HCT116 (cell line): ENCODE data around the gene KDM5A. TPM values are rescaled to one million over a fixed set of nuclear protein-coding genes. Genes with fewer than 3 reads are reported as not detected.

Experiments
- ATAC-seq: fragments of 200-7000 bp; cut with Tn5 transposase; 2 replicates; pipeline ENCODE4 v1.9.1; 2020; ENCODE audit warnings: mild to moderate bottlenecking, moderate library complexity
- BruUV-seq: library from RNA; stranded (reverse); fragments of 400-500 nt; replicated peaks from 2 replicates; lab custom pipeline; 2021; lab: Mats Ljungman, UMichigan
- CTCF ChIA-PET: fragments of 300-600 bp; sonication (Branson Sonifier 250); formaldehyde crosslinking; loops from one replicate; lab custom pipeline; 2021; ENCODE audit warnings: antibody characterized with exemption; lab: Charles Lee
- POLR2A ChIA-PET: fragments of 300-600, 350-600 bp; sonication (Branson Sonifier 250); formaldehyde crosslinking; loops from one replicate; lab custom pipeline; 2021; ENCODE audit warnings: antibody characterized with exemption; lab: Charles Lee
- RAD21 ChIA-PET, 2 experiments: fragments of 300-600 bp; sonication (Branson Sonifier 250); formaldehyde crosslinking; loops; one replicate each; lab custom pipeline; 2023; ENCODE audit warnings: low total read pairs in 2 of 2; ENCODE audit not compliant: uncharacterized antibody in 2 of 2, unreplicated experiment in 2 of 2, low non-redundant PET in 1 of 2; lab: Charles Lee
- DNase-seq: peaks from one replicate; pipeline ENCODE4 v3.0.0-alpha.2; 2010; ENCODE audit warnings: low read depth, low spot score
- H2AFZ ChIP-seq: fragments of 200-600 bp; shearing (Covaris generic), sonication (generic); 2 replicates; pipeline ENCODE4 v1.6.1; 2017; ENCODE audit warnings: low read depth, mixed run types, mixed read lengths, antibody characterized with exemption, low read length; ENCODE audit not compliant: poor library complexity, severe bottlenecking
- H3K27ac ChIP-seq: 2 replicates; pipeline ENCODE4 v1.5.1; 2012; ENCODE audit warnings: low read depth, low read length
- H3K27me3 ChIP-seq: fragments of 200-600 bp; sonication (generic); 2 replicates; pipeline ENCODE4 v1.6.1; 2016; ENCODE audit warnings: mixed run types, low read length, mixed read lengths; ENCODE audit not compliant: insufficient read depth
- H3K36me3 ChIP-seq, 2 experiments: fragments of 200-500 bp in 1 of 2; fragments of 200-600 bp in 1 of 2; sonication (Bioruptor generic) in 1 of 2; sonication (generic) in 1 of 2; 2 replicates each; pipeline versions ENCODE4 v1.5.1 to v1.6.1; 2014 to 2016; ENCODE audit warnings: low read length in 2 of 2, inconsistent platforms in 1 of 2, mixed read lengths in 1 of 2, mixed run types in 1 of 2; ENCODE audit not compliant: insufficient read depth in 2 of 2, control insufficient read depth in 1 of 2
- H3K4me1 ChIP-seq, 2 experiments: fragments of 200-600 bp in 1 of 2; sonication (generic) in 1 of 2; 2 replicates each; pipeline versions ENCODE4 v1.5.1 to v1.6.1; 2012 to 2017; ENCODE audit warnings: low read length in 2 of 2, inconsistent platforms in 1 of 2, mild to moderate bottlenecking in 1 of 2, mixed read lengths in 1 of 2, mixed run types in 1 of 2, moderate library complexity in 1 of 2; ENCODE audit not compliant: insufficient read depth in 2 of 2, control insufficient read depth in 1 of 2
- H3K4me2 ChIP-seq: fragments of 200-600 bp; sonication (generic); 2 replicates; pipeline ENCODE4 v1.6.1; 2017; ENCODE audit warnings: mixed run types, low read length, mixed read lengths
- H3K4me3 ChIP-seq, 2 experiments: fragments of 200-600 bp in 1 of 2; sonication (generic) in 1 of 2; replicated peaks in 1 of 2; 2 replicates each; pipeline ENCODE4 v1.5.1; 2011 to 2016; ENCODE audit warnings: low read length in 2 of 2, control low read depth in 1 of 2, low read depth in 1 of 2, mild to moderate bottlenecking in 1 of 2, mixed read lengths in 1 of 2, mixed run types in 1 of 2
- H3K79me2 ChIP-seq: fragments of 200-600 bp; sonication (generic); 2 replicates; pipeline ENCODE4 v1.6.1; 2017; ENCODE audit warnings: mild to moderate bottlenecking, mixed run types, low read length, moderate library complexity, mixed read lengths; ENCODE audit not compliant: insufficient read depth
- H3K9ac ChIP-seq: fragments of 200-600 bp; sonication (generic); 2 replicates; pipeline ENCODE4 v1.6.1; 2016; ENCODE audit warnings: low read length, mixed read lengths
- H3K9me2 ChIP-seq: fragments of 200-600 bp; sonication (generic), shearing (Covaris generic); 2 replicates; pipeline ENCODE4 v1.6.1; 2017; ENCODE audit warnings: mixed run types, mild to moderate bottlenecking, moderate library complexity; ENCODE audit not compliant: insufficient read depth
- H3K9me3 ChIP-seq, 2 experiments: fragments of 200-500 bp in 1 of 2; fragments of 200-600 bp in 1 of 2; sonication (Bioruptor generic) in 1 of 2; sonication (generic) in 1 of 2; 2 replicates each; pipeline ENCODE4 v1.6.1; 2014 to 2017; ENCODE audit warnings: low read length in 2 of 2, mixed read lengths in 2 of 2, inconsistent platforms in 1 of 2, low read depth in 1 of 2, mild to moderate bottlenecking in 1 of 2, mixed run types in 1 of 2, moderate library complexity in 1 of 2; ENCODE audit not compliant: control insufficient read depth in 1 of 2, insufficient read depth in 1 of 2
- H4K20me1 ChIP-seq: fragments of 200-600 bp; sonication (generic), shearing (Covaris generic); 2 replicates; pipeline ENCODE4 v1.6.1; 2017; ENCODE audit warnings: mixed run types, mild to moderate bottlenecking, moderate library complexity; ENCODE audit not compliant: insufficient read depth
- CBX3 ChIP-seq: IDR thresholded peaks from 2 replicates; pipeline ENCODE4 v1.6.1; 2012; ENCODE audit warnings: low read depth
- EGR1 ChIP-seq: IDR thresholded peaks from 2 replicates; pipeline ENCODE4 v1.6.1; 2012; ENCODE audit warnings: low read depth
- ELF1 ChIP-seq: IDR thresholded peaks from 2 replicates; pipeline ENCODE4 v1.6.1; 2012; ENCODE audit warnings: low read depth, borderline replicate concordance
- EZH2 ChIP-seq: fragments of 200-600 bp; sonication (generic); IDR thresholded peaks from 2 replicates; pipeline ENCODE4 v1.6.1; 2017; ENCODE audit warnings: antibody characterized with exemption, mixed run types
- FOSL1 ChIP-seq: IDR thresholded peaks from 2 replicates; pipeline ENCODE4 v1.6.1; 2012; ENCODE audit warnings: low read depth
- JUND ChIP-seq: IDR thresholded peaks from 2 replicates; pipeline ENCODE4 v1.6.1; 2012
- POLR2A ChIP-seq: IDR thresholded peaks from 2 replicates; pipeline ENCODE4 v1.7.0; 2011; ENCODE audit warnings: borderline replicate concordance; ENCODE audit not compliant: insufficient read depth, insufficient read length; ENCODE audit errors: extremely low read depth
- POLR2AphosphoS5 ChIP-seq: IDR thresholded peaks from 2 replicates; pipeline ENCODE4 v1.6.1; 2011; ENCODE audit warnings: mild to moderate bottlenecking, low read depth, low read length, moderate library complexity
- RAD21 ChIP-seq: IDR thresholded peaks from 2 replicates; pipeline ENCODE4 v1.6.1; 2012; ENCODE audit warnings: low read depth, mild to moderate bottlenecking
- SP1 ChIP-seq: IDR thresholded peaks from 2 replicates; pipeline ENCODE4 v1.6.1; 2012; ENCODE audit warnings: low read depth
- TCF7L2 ChIP-seq: IDR thresholded peaks from 2 replicates; pipeline ENCODE4 v1.7.0; 2011; ENCODE audit warnings: borderline replicate concordance, inconsistent platforms; ENCODE audit not compliant: insufficient read depth, insufficient read length; ENCODE audit errors: extremely low read depth
- YY1 ChIP-seq: IDR thresholded peaks from 2 replicates; pipeline ENCODE4 v1.6.1; 2011; ENCODE audit warnings: low read length, low read depth, moderate library complexity, mild to moderate bottlenecking; ENCODE audit not compliant: insufficient replicate concordance; ENCODE audit errors: extremely low read depth
- ZFX ChIP-seq: fragments of 450-650 bp; IDR thresholded peaks from 2 replicates; pipeline ENCODE4 v1.6.1; 2017
- ZNF274 ChIP-seq: fragments of 200-500 bp; sonication (Bioruptor generic); IDR thresholded peaks from 2 replicates; pipeline ENCODE4 v1.6.1; 2014; ENCODE audit warnings: mild to moderate bottlenecking, low read depth, low read length, inconsistent platforms
- intact Hi-C: fragments of 100-400 bp; cut with micrococcal nuclease; formaldehyde crosslinking; loops from 2 replicates; pipeline ENCODE4 v1.10.0; 2022
- total RNA-seq: library from RNA; stranded (reverse); gene quantifications from one replicate; pipeline ENCODE4 v1.2.1, GENCODE V29; 2021; ENCODE audit not compliant: unreplicated experiment
- TF ChIP-seq, protein P1 (sequence below), 3 experiments: fragments of 200-600 bp in 1 of 3; sonication (generic) in 1 of 3; IDR thresholded peaks in 2 of 3; conservative IDR thresholded peaks in 1 of 3; 2 replicates each; pipeline ENCODE4 v1.5.1; 2012 to 2017; ENCODE audit warnings: low read depth in 2 of 3, low read length in 2 of 3, antibody characterized with exemption in 1 of 3, borderline replicate concordance in 1 of 3, control low read depth in 1 of 3, mild to moderate bottlenecking in 1 of 3, mixed read lengths in 1 of 3, mixed run types in 1 of 3, moderate library complexity in 1 of 3; ENCODE audit not compliant: insufficient read depth in 1 of 3
- TF ChIP-seq, protein P2 (sequence below): IDR thresholded peaks from 2 replicates; pipeline ENCODE4 v1.6.1; 2012
- TF ChIP-seq, protein P3 (sequence below): IDR thresholded peaks from 2 replicates; pipeline ENCODE4 v1.6.1; 2012; ENCODE audit warnings: low read depth
- TF ChIP-seq, protein P4 (sequence below): IDR thresholded peaks from 2 replicates; pipeline ENCODE4 v1.6.1; 2011; ENCODE audit warnings: mild to moderate bottlenecking, low read length, moderate library complexity; ENCODE audit not compliant: insufficient replicate concordance; ENCODE audit errors: extremely low read depth

KDM5A gene
- total RNA-seq, 1 experiment from 2014 or later: 49.0 TPM

DNA sequence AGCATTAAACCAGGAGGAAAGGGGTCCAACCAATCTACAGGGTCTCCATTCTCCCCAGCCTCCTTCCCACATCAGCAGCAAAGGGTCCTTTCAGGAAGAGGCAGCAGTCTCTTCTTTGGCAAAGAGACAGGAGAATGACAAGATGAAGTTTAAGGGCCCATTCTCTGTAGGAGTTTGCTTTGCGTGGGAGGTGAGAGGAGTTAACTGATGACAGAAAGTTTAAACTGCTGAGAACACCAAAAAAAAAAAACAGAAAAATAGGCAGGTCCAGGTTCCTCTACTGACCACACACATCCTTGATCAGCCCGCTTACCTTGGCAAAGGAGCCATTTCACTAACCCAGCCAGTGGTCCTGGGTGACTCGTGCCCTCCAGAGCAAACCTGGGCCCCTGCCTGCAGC is 132.2 kb downstream of the KDM5A start:
- ChIA-PET CTCF (no interaction called here), POLR2A (no interaction called here), RAD21 (no interaction called here)
- BruUV-seq: no TSS peak
- Histone ChIP-seq H3K27ac (no peak overlapping the region), H3K9ac (no peak overlapping the region), H3K36me3 (no peaks in the 10 kb centered on the region), H4K20me1 (no peaks in the 10 kb centered on the region), H3K9me3 (no peaks in the 10 kb centered on the region), H2AFZ (no peak overlapping the region), H3K79me2 (no peaks in the 10 kb centered on the region), H3K4me1 (no peaks in the 10 kb centered on the region), H3K27me3 (peaks cover 6% of the 10 kb centered on the region; the same call in 1 of the 2 replicates), H3K4me2 (no peak overlapping the region), H3K4me3 (no peak overlapping the region), H3K9me2 (no peaks in the 10 kb centered on the region)
- DNase-seq (no peak), ATAC-seq (no peak)
- intact Hi-C loops: no loop called here
- TF ChIP-seq TCF7L2 (no peak), CBX3 (no peak), JUND (no peak), ZNF274 (no peak), FOSL1 (no peak), EZH2 (no peak), EGR1 (no peak), YY1 (no peak), POLR2AphosphoS5 (no peak), RAD21 (no peak), SP1 (no peak), ZFX (no peak), POLR2A (no peak), ELF1 (no peak)
- TF ChIP-seq, protein P1, sequence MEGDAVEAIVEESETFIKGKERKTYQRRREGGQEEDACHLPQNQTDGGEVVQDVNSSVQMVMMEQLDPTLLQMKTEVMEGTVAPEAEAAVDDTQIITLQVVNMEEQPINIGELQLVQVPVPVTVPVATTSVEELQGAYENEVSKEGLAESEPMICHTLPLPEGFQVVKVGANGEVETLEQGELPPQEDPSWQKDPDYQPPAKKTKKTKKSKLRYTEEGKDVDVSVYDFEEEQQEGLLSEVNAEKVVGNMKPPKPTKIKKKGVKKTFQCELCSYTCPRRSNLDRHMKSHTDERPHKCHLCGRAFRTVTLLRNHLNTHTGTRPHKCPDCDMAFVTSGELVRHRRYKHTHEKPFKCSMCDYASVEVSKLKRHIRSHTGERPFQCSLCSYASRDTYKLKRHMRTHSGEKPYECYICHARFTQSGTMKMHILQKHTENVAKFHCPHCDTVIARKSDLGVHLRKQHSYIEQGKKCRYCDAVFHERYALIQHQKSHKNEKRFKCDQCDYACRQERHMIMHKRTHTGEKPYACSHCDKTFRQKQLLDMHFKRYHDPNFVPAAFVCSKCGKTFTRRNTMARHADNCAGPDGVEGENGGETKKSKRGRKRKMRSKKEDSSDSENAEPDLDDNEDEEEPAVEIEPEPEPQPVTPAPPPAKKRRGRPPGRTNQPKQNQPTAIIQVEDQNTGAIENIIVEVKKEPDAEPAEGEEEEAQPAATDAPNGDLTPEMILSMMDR (IDR thresholded peaks at IDR 0.05 in 2 of 3, conservative IDR thresholded peaks at IDR 0.05 in 1 of 3; ENCODE audit: borderline replicate concordance in 1 of 3, insufficient read depth in 1 of 3, low read depth in 2 of 3, low read length in 2 of 3): no peak
- TF ChIP-seq, protein P2, sequence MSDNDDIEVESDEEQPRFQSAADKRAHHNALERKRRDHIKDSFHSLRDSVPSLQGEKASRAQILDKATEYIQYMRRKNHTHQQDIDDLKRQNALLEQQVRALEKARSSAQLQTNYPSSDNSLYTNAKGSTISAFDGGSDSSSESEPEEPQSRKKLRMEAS: no peak
- TF ChIP-seq, protein P3, sequence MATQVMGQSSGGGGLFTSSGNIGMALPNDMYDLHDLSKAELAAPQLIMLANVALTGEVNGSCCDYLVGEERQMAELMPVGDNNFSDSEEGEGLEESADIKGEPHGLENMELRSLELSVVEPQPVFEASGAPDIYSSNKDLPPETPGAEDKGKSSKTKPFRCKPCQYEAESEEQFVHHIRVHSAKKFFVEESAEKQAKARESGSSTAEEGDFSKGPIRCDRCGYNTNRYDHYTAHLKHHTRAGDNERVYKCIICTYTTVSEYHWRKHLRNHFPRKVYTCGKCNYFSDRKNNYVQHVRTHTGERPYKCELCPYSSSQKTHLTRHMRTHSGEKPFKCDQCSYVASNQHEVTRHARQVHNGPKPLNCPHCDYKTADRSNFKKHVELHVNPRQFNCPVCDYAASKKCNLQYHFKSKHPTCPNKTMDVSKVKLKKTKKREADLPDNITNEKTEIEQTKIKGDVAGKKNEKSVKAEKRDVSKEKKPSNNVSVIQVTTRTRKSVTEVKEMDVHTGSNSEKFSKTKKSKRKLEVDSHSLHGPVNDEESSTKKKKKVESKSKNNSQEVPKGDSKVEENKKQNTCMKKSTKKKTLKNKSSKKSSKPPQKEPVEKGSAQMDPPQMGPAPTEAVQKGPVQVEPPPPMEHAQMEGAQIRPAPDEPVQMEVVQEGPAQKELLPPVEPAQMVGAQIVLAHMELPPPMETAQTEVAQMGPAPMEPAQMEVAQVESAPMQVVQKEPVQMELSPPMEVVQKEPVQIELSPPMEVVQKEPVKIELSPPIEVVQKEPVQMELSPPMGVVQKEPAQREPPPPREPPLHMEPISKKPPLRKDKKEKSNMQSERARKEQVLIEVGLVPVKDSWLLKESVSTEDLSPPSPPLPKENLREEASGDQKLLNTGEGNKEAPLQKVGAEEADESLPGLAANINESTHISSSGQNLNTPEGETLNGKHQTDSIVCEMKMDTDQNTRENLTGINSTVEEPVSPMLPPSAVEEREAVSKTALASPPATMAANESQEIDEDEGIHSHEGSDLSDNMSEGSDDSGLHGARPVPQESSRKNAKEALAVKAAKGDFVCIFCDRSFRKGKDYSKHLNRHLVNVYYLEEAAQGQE: no peak
- TF ChIP-seq, protein P4, sequence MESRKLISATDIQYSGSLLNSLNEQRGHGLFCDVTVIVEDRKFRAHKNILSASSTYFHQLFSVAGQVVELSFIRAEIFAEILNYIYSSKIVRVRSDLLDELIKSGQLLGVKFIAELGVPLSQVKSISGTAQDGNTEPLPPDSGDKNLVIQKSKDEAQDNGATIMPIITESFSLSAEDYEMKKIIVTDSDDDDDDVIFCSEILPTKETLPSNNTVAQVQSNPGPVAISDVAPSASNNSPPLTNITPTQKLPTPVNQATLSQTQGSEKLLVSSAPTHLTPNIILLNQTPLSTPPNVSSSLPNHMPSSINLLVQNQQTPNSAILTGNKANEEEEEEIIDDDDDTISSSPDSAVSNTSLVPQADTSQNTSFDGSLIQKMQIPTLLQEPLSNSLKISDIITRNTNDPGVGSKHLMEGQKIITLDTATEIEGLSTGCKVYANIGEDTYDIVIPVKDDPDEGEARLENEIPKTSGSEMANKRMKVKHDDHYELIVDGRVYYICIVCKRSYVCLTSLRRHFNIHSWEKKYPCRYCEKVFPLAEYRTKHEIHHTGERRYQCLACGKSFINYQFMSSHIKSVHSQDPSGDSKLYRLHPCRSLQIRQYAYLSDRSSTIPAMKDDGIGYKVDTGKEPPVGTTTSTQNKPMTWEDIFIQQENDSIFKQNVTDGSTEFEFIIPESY: no peak
